Fibroblast of upper back skin (primary cell): ENCODE results near the gene DUSP6.

Source experiments
- DNase-seq: peaks from one replicate; pipeline ENCODE4 v3.0.0-alpha.2; 2013

DUSP6 gene

GRCh38 chr12:89373763-89374572 is 21.7 kb upstream of the DUSP6 start:
- DNase-seq: peak; percentile 74

GRCh38 chr12:89372584-89373370 is 20.5 kb upstream of the DUSP6 start:
- no peak for DNase-seq

GRCh38 chr12:89370850-89371249 is 18.5 kb upstream of the DUSP6 start:
- DNase-seq: peak; percentile 74

- DNase-seq: no peak
Measured at GRCh38 chr12:89370421-89370831, 18.1 kb upstream of the DUSP6 start.

DNA sequence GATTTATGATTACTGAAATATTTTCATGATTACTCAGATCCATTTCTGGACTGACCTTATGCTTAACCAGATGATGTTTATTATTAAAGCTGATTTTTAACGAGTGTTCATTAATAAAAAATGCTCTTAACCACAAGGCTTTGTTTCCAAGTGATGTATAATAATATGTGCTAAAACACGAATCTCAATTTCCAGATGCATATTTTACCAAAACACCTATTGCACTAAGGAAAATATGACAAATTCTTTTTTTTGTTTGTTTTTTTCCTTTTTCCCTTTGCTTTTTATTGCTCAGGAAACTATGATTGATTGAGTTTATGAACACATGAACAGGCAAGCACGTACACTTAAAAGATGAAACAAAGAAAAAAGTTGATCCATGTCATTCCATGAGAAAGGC is 16.9 kb upstream of the DUSP6 start:
- DNase-seq: no peak

DNA sequence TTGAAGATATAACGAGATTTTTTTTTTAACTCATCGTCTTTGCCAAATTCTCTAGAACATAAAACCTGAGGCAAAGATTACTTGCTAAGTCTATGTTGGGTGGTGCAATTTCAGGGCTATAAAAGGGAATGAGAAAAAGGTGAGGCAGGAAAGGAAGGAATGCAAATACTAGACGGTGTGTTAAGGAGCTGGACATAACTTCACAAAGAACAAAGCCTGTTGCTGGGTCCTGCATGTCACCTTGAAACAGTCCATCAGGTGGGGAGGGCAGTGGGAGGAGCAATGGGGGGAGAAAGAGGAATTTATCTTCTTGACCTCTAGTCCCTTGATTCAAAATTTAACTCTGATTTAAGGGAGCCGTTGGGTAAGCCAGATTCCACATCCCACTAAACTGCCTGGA is 16.1 kb upstream of the DUSP6 start:
- no peak for DNase-seq

DNA sequence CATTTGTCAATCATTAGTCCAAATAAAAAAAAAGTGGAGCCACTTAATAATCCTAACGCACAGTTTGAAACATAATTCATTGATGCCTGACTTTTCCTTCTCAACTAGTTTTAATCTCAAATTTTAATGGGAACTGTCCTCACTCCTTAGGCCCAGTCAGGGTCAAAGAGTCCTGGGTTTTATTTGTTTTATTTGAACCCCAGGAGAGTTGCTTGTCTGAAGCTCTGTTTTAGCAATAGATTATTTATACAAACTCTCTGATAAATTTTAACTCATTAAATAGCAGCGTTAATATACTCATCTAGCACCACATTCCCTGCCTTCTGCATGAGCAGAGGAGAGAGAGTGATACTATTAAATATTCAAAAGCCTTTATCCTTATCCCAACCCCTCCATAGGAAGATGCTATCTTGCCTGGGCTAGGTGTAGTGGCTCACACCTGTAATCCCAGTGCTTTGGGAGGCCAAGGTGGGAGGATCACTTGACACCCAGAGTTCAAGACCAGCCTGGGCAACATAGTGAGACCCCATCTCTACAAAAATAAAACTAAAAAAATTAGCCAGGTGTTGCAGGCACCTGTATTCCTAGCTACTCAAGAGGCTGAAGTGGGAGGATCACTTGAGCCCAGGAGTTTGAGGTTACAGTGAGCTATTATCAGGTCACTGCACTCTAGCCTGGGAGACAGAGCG is 14.5 kb upstream of the DUSP6 start:
- DNase-seq: no peak

GRCh38 chr12:89364631-89365030 is 12.3 kb upstream of the DUSP6 start:
- no peak for DNase-seq

DNA sequence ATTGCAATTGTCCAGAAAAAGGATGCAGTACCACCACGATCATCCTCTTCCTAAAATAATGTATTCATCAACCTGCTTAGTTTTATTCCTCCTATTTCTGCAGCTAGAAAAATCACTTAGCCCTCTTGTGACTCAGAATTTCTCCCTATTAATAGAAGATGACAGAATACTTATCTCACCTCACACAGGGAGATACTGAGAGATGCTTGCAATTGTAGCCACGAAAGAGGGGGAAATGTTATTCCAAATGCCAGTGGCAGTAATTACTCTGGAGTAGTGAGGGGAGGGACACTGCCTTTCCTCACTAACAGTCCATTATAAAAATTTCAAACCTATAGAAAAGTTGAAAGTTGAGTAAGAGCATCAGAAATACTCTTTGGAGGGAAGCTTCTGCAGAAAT is 11.8 kb upstream of the DUSP6 start:
- no peak for DNase-seq

- DNase-seq: no peak
Measured at GRCh38 chr12:89363582-89363981, 11.3 kb upstream of the DUSP6 start.

GRCh38 chr12:89363084-89363483 is 10.8 kb upstream of the DUSP6 start:
- DNase-seq: no peak

DNA sequence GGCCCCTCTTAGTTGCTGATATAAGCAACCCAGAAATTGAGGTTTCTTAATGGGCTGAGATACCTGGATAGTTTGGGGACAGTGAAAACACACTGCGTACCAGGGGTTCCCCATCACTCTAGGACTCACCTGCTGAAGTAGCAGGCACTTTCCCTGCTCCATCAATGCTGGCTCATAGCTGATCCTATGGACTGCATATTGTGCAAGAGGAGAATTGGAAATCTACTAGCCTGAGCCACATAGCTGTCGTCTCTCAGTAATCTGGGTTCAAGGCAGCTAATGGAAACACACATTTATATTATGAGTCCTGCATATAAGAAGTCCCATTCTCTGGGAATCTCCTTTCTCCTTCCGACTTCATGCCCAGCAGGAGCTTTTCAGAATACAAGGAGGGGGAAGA is 7.3 kb upstream of the DUSP6 start:
- DNase-seq: no peak

GRCh38 chr12:89358805-89359204 is 6.5 kb upstream of the DUSP6 start:
- no peak for DNase-seq

DNA sequence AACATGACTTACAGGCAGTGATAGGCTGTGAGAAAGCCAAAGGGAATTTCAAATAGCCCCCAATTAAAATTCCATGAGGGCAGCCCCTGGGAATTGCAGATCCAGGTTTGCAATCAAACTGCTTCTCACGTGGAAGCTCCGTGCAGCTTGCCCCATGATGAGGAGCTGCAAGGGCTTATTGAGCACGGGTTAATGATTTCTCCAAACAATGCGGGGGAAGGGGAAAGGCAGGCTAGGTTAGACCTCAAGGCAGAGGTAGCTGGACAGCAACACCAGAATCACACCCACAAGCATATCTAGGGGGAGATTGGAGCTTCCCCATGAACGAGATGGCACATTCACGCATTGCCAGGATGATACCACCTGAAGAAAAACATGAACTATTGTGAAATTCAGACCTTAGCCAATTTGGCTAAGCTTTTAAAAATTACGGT is 5.0 kb upstream of the DUSP6 start:
- no peak for DNase-seq

- no peak for DNase-seq
Measured at GRCh38 chr12:89356069-89356665, 3.9 kb upstream of the DUSP6 start.

DNA sequence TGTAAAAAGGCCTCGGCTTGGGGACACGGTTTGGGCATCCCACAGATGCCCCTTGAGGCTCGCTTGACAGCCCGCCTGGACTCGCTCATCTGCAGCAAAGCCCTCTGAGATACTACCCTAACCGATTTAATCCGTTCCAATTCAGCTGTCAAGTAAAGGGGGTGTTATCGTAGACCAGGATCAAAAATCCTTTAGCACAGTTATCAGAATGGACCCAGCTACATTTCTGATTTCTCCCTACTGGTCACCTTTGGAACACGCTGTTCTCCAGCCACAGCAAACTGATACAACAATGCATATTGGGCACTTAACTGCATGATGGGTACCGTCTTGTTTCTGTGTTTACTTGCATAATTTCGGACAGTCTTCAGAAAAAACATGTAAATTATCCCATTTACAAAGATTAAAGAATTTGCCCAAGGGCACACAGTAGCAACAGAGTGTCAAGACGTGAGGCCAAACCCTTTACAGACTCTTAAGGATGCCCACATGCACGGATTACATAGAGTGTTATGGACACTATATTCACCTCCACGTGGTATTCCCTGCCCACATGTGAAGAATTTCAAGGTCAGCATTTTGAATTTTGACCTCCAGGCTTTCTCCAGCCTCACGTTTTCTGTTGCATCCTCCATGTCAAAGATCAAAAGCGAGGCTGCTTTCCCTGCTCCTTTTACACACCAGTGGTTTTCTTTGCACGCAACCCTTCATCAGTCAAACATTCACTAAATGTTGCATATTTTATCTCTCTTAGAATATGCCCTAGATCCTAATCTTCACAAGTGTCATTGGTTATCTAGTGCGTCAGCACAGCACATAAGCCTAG is 3.2 kb upstream of the DUSP6 start:
- DNase-seq: no peak

- DNase-seq: no peak
Measured at GRCh38 chr12:89354612-89355067, 2.3 kb upstream of the DUSP6 start.

DNA sequence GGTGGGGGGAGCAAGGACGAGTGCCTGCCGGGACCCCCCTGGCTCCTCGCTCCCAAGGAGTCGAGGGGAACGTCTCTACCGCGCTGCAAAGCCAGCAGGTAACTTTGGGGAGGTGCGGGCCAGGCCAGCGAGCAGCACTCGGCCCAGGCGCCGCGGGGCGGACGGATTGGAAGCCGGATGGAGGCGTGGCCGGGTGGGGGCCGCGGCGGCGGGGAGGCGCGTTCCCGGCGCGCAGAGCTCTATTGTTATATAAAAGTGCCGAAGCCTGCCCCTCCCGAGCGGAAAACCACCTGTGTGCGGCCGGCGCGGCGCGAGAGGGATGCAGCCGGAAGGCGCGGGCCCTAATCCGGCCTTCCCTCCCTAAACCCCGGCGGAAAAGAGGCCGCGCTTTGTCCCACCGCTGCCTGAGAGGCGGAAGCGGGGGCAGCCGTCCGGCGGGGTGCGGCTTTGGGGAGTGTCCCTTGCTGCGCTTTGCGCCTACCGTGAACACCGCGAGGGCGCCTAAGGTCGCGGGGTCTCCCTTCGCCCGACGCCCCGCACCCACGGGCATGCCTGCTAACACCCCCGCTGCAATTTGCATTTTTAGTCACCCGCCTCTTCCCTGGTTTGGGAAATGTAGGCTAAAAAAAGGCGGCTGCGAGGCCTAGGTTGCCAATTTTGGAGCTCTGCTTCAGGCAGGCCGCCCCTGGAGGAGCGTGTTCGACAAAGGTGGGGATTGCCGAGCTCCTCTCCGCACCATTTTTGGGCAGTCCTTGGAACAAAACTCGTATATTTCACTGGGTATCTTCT is 1.7 kb upstream of the DUSP6 start:
- DNase-seq: peak; percentile 52

- DNase-seq: peak; percentile 59
Measured at GRCh38 chr12:89353188-89353822, 1.0 kb upstream of the DUSP6 start.

DNA sequence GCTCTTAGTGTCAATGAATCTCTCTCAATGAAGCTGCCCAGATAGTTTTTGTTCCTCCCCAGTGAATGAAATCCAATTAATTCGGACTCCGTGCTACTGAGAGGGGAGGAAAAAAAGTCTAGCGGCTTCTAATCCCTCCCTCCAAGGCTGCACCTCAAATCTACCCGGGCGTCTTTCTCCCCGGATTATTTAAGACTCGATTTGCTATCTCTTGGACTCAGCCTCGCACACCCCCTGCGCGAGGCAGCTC is 134 bp downstream of the DUSP6 start:
- DNase-seq: no peak
